Fibroblast of lung (primary cell): ENCODE data around the gene SLFN14.

Source experiments
- EZH2 ChIP-seq: IDR thresholded peaks from 2 replicates; pipeline ENCODE4 v1.5.1; 2012; ENCODE audit warnings: low read length, control low read depth, mild to moderate bottlenecking; ENCODE audit errors: missing control alignments
- TF ChIP-seq, protein P1 (sequence below), 2 donors: IDR thresholded peaks in 1 of 2; conservative IDR thresholded peaks in 1 of 2; 1 replicate in 1 of 2; 2 replicates in 1 of 2; pipeline ENCODE4 v1.5.1; 2011 to 2012; ENCODE audit warnings: low read length in 2 of 2, control low read depth in 1 of 2, inconsistent platforms in 1 of 2, low read depth in 1 of 2, mild to moderate bottlenecking in 1 of 2

DNA sequence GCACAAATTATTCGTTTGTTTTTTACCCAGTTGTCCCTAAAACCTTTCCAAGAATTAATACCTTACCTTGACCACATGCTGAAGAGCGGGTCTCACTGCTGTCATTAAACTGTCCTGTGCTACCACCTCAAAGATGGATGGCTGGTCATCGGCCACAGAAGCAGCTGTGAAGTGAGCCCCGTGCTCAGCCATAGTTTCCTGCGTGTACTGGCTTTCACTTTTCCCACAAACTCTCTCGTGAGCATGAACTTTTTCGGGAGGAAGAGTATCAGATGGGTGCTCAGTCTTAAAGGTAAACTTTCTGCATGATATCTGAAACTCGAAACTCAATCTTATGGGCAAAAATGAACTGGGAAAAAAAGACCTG is 17.2 kb upstream of the SLFN14 start:
- no peak for TF ChIP-seq EZH2
- TF ChIP-seq, protein P1, sequence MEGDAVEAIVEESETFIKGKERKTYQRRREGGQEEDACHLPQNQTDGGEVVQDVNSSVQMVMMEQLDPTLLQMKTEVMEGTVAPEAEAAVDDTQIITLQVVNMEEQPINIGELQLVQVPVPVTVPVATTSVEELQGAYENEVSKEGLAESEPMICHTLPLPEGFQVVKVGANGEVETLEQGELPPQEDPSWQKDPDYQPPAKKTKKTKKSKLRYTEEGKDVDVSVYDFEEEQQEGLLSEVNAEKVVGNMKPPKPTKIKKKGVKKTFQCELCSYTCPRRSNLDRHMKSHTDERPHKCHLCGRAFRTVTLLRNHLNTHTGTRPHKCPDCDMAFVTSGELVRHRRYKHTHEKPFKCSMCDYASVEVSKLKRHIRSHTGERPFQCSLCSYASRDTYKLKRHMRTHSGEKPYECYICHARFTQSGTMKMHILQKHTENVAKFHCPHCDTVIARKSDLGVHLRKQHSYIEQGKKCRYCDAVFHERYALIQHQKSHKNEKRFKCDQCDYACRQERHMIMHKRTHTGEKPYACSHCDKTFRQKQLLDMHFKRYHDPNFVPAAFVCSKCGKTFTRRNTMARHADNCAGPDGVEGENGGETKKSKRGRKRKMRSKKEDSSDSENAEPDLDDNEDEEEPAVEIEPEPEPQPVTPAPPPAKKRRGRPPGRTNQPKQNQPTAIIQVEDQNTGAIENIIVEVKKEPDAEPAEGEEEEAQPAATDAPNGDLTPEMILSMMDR (conservative IDR thresholded peaks at IDR 0.05 in 1 of 2, IDR thresholded peaks at IDR 0.05 in 1 of 2; ENCODE audit: low read depth in 1 of 2, low read length in 2 of 2), result no peak
